Measurements from ENCODE around the gene FOXM1.

The FOXM1 gene

GRCh38 chr12:2841056-2841650 lies 35.8 kb downstream of the FOXM1 start:
- in situ Hi-C loops (cut with MboI; ENCODE audit: low sequenced_read_pairs), result no loop called here
- Histone ChIP-seq H3K36me3 (replicated peaks) (peaks cover 9% of the 10 kb centered on the region; the same call in 1 of the 2 replicates), H3K4me3 (no peak overlapping the region), H3K4me1 (no peaks in the 10 kb centered on the region), H3K27me3 (ENCODE audit: low read depth) (no peaks in the 10 kb centered on the region), H3K9me3 (no peaks in the 10 kb centered on the region)
- no peak for DNase-seq (ENCODE audit: low spot score in 2 of 2)

GRCh38 chr12:2836574-2836973 lies 40.4 kb downstream of the FOXM1 start:
- DNase-seq (ENCODE audit: low spot score in 2 of 2), result no peak
- in situ Hi-C loops (cut with MboI; ENCODE audit: low sequenced_read_pairs), result no loop called here
- Histone ChIP-seq H3K36me3 (replicated peaks) (peaks cover 9% of the 10 kb centered on the region; the same call in 1 of the 2 replicates), H3K27me3 (ENCODE audit: low read depth) (no peaks in the 10 kb centered on the region), H3K9me3 (no peaks in the 10 kb centered on the region), H3K4me1 (no peaks in the 10 kb centered on the region), H3K4me3 (no peak overlapping the region)

GRCh38 chr12:2835691-2836403 lies 41.1 kb downstream of the FOXM1 start:
- in situ Hi-C loops (cut with MboI; ENCODE audit: low sequenced_read_pairs), result no loop called here
- Histone ChIP-seq H3K27me3 (ENCODE audit: low read depth) (no peaks in the 10 kb centered on the region), H3K4me3 (no peak overlapping the region), H3K9me3 (no peaks in the 10 kb centered on the region), H3K4me1 (no peaks in the 10 kb centered on the region), H3K36me3 (replicated peaks) (peaks cover 9% of the 10 kb centered on the region; the same call in 1 of the 2 replicates)
- no peak for DNase-seq (ENCODE audit: low spot score in 2 of 2)

GRCh38 chr12:2834581-2835491 lies 42.1 kb downstream of the FOXM1 start, which contains the start of gene NRIP2:
NRIP2 (minus strand) TSS chr12:2835035; CDS start chr12:2834983, 52 bp downstream.
- Histone ChIP-seq H3K9me3 (no peaks in the 10 kb centered on the region), H3K27me3 (ENCODE audit: low read depth) (no peaks in the 10 kb centered on the region), H3K4me1 (no peaks in the 10 kb centered on the region), H3K36me3 (replicated peaks) (peaks cover 15% of the 10 kb centered on the region; the same call in 1 of the 2 replicates), H3K4me3 (no peak within 1 kb of the TSS)
- DNase-seq (ENCODE audit: low spot score in 2 of 2), result no peak
- in situ Hi-C loops (cut with MboI; ENCODE audit: low sequenced_read_pairs), result no loop called here

GRCh38 chr12:2833810-2834209 lies 43.2 kb downstream of the FOXM1 start:
- no peak for DNase-seq (ENCODE audit: low spot score in 2 of 2)
- Histone ChIP-seq H3K27me3 (ENCODE audit: low read depth) (no peaks in the 10 kb centered on the region), H3K9me3 (no peaks in the 10 kb centered on the region), H3K4me3 (no peak overlapping the region), H3K36me3 (replicated peaks) (peaks cover 13% of the 10 kb centered on the region; the same call in 1 of the 2 replicates), H3K4me1 (no peaks in the 10 kb centered on the region)
- in situ Hi-C loops (cut with MboI; ENCODE audit: low sequenced_read_pairs), result no loop called here

- no peaks in the 10 kb centered on the region for H3K9me3 ChIP-seq
- H3K36me3 ChIP-seq (replicated peaks), result peaks cover 16% of the 10 kb centered on the region
- no peaks in the 10 kb centered on the region for H3K27me3 ChIP-seq (ENCODE audit: low read depth)
- DNase-seq (ENCODE audit: low spot score in 2 of 2), result no peak
- in situ Hi-C loops (cut with MboI; ENCODE audit: low sequenced_read_pairs), result no loop called here
- no peaks in the 10 kb centered on the region for H3K4me1 ChIP-seq
- H3K4me3 ChIP-seq, result no peak overlapping the region
These were observed 43.6 kb downstream of the FOXM1 start for GRCh38 chr12:2833327-2833726.

GRCh38 chr12:2832550-2833127 lies 44.3 kb downstream of the FOXM1 start:
- in situ Hi-C loops (cut with MboI; ENCODE audit: low sequenced_read_pairs), result no loop called here
- no peaks in the 10 kb centered on the region for H3K9me3 ChIP-seq
- DNase-seq (ENCODE audit: low spot score in 2 of 2), result no peak
- no peaks in the 10 kb centered on the region for H3K4me1 ChIP-seq
- peaks cover 23% of the 10 kb centered on the region for H3K36me3 ChIP-seq (replicated peaks)
- no peaks in the 10 kb centered on the region for H3K27me3 ChIP-seq (ENCODE audit: low read depth)
- H3K4me3 ChIP-seq, result no peak overlapping the region

- Histone ChIP-seq H3K4me1 (peaks cover 3% of the 10 kb centered on the region), H3K27me3 (ENCODE audit: low read depth) (no peaks in the 10 kb centered on the region), H3K9me3 (no peaks in the 10 kb centered on the region), H3K4me3 (no peak overlapping the region), H3K36me3 (replicated peaks) (peaks cover 56% of the 10 kb centered on the region)
- DNase-seq (ENCODE audit: low spot score in 2 of 2), result no peak
- in situ Hi-C loops (cut with MboI; ENCODE audit: low sequenced_read_pairs), result no loop called here
These were observed 47.7 kb downstream of the FOXM1 start for GRCh38 chr12:2829275-2829674.

GRCh38 chr12:2826721-2827515 lies 50.1 kb downstream of the FOXM1 start:
- no peak for DNase-seq (ENCODE audit: low spot score in 2 of 2)
- Histone ChIP-seq H3K9me3 (no peaks in the 10 kb centered on the region), H3K27me3 (ENCODE audit: low read depth) (no peaks in the 10 kb centered on the region), H3K4me1 (peaks cover 3% of the 10 kb centered on the region), H3K36me3 (replicated peaks) (peaks cover 80% of the 10 kb centered on the region), H3K4me3 (no peak overlapping the region)
- in situ Hi-C loops (cut with MboI; ENCODE audit: low sequenced_read_pairs), result no loop called here

GRCh38 chr12:2826036-2826435 lies 50.9 kb downstream of the FOXM1 start:
- in situ Hi-C loops (cut with MboI; ENCODE audit: low sequenced_read_pairs), result no loop called here

GRCh38 chr12:2825132-2825531 lies 51.8 kb downstream of the FOXM1 start:
- Histone ChIP-seq H3K9me3 (no peaks in the 10 kb centered on the region), H3K4me3 (no peak overlapping the region), H3K27me3 (ENCODE audit: low read depth) (no peaks in the 10 kb centered on the region), H3K36me3 (replicated peaks) (peaks cover 86% of the 10 kb centered on the region), H3K4me1 (peaks cover 3% of the 10 kb centered on the region)
- no peak for DNase-seq (ENCODE audit: low spot score in 2 of 2)
- in situ Hi-C loops (cut with MboI; ENCODE audit: low sequenced_read_pairs), result no loop called here

More at GRCh38 chr12:2826036-2826435, 50.9 kb downstream of the FOXM1 start:
- H3K4me3 ChIP-seq, result no peak overlapping the region
- no peaks in the 10 kb centered on the region for H3K27me3 ChIP-seq (ENCODE audit: low read depth)
- H3K9me3 ChIP-seq, result no peaks in the 10 kb centered on the region
- H3K36me3 ChIP-seq (replicated peaks), result peaks cover 86% of the 10 kb centered on the region
- peaks cover 3% of the 10 kb centered on the region for H3K4me1 ChIP-seq
- no peak for DNase-seq (ENCODE audit: low spot score in 2 of 2)

- Histone ChIP-seq H3K27me3 (ENCODE audit: low read depth) (no peaks in the 10 kb centered on the region), H3K9me3 (no peaks in the 10 kb centered on the region), H3K4me3 (no peak overlapping the region), H3K36me3 (replicated peaks) (peaks cover 86% of the 10 kb centered on the region), H3K4me1 (peaks cover 3% of the 10 kb centered on the region)
- no peak for DNase-seq (ENCODE audit: low spot score in 2 of 2)
- in situ Hi-C loops (cut with MboI; ENCODE audit: low sequenced_read_pairs), result no loop called here
These were observed 52.4 kb downstream of the FOXM1 start for GRCh38 chr12:2824541-2824940.

GRCh38 chr12:2823483-2823882 lies 53.5 kb downstream of the FOXM1 start:
- Histone ChIP-seq H3K9me3 (no peaks in the 10 kb centered on the region), H3K27me3 (ENCODE audit: low read depth) (no peaks in the 10 kb centered on the region), H3K4me1 (peaks cover 3% of the 10 kb centered on the region), H3K36me3 (replicated peaks) (peaks cover 79% of the 10 kb centered on the region), H3K4me3 (no peak overlapping the region)
- DNase-seq (ENCODE audit: low spot score in 2 of 2), result no peak
- in situ Hi-C loops (cut with MboI; ENCODE audit: low sequenced_read_pairs), result no loop called here

Measured in HAP-1 (cell line).